Upper lobe of right lung (tissue), 1 donor: ENCODE measurements around the gene VASN. TPM values are rescaled to one million over a fixed set of nuclear protein-coding genes. Genes with fewer than 3 reads are reported as not detected.

Source experiments
- ATAC-seq: fragments of 200-7000 bp; cut with Tn5 transposase; one replicate; pipeline ENCODE4 v1.9.1; 2020; ENCODE audit warnings: mild to moderate bottlenecking, moderate library complexity
- DNase-seq: peaks from one replicate; pipeline ENCODE4 v3.0.0-alpha.2; 2020
- H3K27ac ChIP-seq: fragments of 200-600 bp; one replicate; pipeline ENCODE4 v1.8.0; 2022
- H3K27me3 ChIP-seq: fragments of 200-600 bp; one replicate; pipeline ENCODE4 v1.8.0; 2022; ENCODE audit warnings: mild to moderate bottlenecking
- H3K36me3 ChIP-seq: fragments of 200-600 bp; one replicate; pipeline ENCODE4 v1.8.0; 2022
- H3K4me1 ChIP-seq: fragments of 200-600 bp; one replicate; pipeline ENCODE4 v1.8.0; 2022
- H3K4me3 ChIP-seq: fragments of 200-600 bp; one replicate; pipeline ENCODE4 v1.8.0; 2022; ENCODE audit warnings: mild to moderate bottlenecking
- H3K9me3 ChIP-seq: fragments of 200-600 bp; one replicate; pipeline ENCODE4 v1.8.0; 2022
- intact Hi-C: fragments of 100-400 bp; cut with DNase I; formaldehyde crosslinking; loops from one replicate; pipeline ENCODE4 v1.11.0; 2022
- total RNA-seq: library from RNA; stranded (reverse); fragmentation: NEBNext Ultra II Directional; extraction: Animal tissue kit (Norgen Biotek cat#: 25700); gene quantifications from one replicate; pipeline ENCODE4 v1.2.1, GENCODE V29; 2021
- TF ChIP-seq, protein P1 (sequence below): fragments of 200-600 bp; IDR thresholded peaks from one replicate; pipeline ENCODE4 v1.8.0; 2022; ENCODE audit warnings: antibody characterized with exemption
- donor health status: DM: no; HTN: yes; CAD: no; lungs with severe emphysema.

VASN gene
- total RNA-seq, 1 donor from 2014 or later: 20.3 TPM

DNA sequence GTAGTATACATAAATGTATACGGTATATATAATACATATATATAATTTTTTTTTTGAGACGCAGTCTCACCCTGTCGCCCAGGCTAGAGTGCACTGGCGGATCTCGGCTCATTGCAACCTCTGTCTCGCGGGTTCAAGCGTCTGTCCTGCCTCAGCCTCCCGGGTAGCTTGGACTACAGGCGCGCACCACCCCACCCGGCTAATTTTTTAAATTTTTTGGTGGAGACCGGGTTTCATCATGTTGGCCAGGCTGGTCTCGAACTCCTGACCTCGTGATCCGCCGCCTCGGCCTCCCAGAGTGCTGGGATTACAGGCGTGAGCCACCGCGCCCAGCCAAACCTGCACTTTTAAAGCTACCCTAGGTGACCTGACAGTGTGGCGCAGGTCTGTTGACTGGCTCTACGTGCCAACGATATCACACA lies 21.3 kb upstream of the VASN start:
- Histone ChIP-seq H3K27me3 (no peaks in the 10 kb centered on the region), H3K4me1 (peaks cover 41% of the 10 kb centered on the region), H3K4me3 (peak overlapping the region; percentile 69), H3K36me3 (peaks cover 5% of the 10 kb centered on the region), H3K9me3 (no peaks in the 10 kb centered on the region), H3K27ac (peak overlapping the region; percentile 83)
- intact Hi-C loops: no loop called here
- TF ChIP-seq, protein P1, sequence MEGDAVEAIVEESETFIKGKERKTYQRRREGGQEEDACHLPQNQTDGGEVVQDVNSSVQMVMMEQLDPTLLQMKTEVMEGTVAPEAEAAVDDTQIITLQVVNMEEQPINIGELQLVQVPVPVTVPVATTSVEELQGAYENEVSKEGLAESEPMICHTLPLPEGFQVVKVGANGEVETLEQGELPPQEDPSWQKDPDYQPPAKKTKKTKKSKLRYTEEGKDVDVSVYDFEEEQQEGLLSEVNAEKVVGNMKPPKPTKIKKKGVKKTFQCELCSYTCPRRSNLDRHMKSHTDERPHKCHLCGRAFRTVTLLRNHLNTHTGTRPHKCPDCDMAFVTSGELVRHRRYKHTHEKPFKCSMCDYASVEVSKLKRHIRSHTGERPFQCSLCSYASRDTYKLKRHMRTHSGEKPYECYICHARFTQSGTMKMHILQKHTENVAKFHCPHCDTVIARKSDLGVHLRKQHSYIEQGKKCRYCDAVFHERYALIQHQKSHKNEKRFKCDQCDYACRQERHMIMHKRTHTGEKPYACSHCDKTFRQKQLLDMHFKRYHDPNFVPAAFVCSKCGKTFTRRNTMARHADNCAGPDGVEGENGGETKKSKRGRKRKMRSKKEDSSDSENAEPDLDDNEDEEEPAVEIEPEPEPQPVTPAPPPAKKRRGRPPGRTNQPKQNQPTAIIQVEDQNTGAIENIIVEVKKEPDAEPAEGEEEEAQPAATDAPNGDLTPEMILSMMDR: no peak
- no peak for ATAC-seq
- DNase-seq: no peak

DNA sequence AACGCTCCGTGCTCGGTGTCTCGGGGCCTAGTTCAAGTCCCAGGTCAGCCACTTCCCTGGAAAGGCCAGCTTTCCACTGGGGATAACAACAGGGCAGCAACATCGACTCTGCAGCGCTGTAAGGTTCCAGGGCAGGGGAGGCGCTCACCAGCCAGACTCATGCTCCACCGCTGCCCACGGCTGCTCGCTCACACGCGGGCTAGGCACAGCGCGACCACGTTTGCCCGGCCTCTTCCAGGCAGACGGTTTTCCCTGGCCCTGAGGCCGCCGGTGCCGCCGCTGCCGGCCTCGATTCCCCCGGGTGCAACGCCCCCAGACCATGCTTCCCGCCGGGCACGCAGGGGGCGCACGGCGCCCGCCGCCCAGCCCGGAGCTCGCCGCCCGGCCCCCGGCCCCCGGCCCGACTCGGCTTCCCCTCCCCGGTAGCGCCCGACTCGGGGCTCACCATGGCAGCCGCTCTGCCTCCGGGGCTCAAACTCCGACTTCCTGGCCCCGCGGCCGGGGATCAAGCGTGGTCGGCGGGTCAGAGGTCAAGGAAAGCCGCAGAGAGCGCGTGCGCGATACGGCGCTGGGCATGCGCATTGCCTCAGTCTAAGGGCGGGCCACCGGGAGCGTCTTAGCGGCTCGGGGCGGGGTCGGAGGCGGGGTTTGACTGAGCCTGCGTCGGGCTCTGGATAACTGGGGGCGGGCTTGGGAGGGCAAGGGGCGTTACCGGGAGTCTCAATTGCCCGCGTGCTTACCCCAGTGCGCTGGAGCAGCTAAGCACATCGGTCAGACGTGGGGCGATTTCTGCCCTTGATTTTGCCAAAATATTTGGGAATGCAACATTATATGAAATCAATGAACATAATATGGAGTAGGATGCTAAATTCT lies 20.6 kb upstream of the VASN start, which contains the start of gene PAM16:
Gene PAM16, minus strand, starts transcription at position 535 of the 873 bp plus-strand sequence. Its CDS starts 87 bp downstream, at position 448.
- Histone ChIP-seq H3K4me3 (peak within 1 kb of the TSS; percentile 69), H3K27me3 (no peaks in the 10 kb centered on the region), H3K36me3 (peaks cover 5% of the 10 kb centered on the region), H3K9me3 (no peaks in the 10 kb centered on the region), H3K27ac (peak within 1 kb of the TSS; percentile 83), H3K4me1 (peaks cover 36% of the 10 kb centered on the region)
- intact Hi-C loops: no loop called here
- DNase-seq (peak; percentile 99), ATAC-seq (peak; percentile 92)
- TF ChIP-seq, protein P1: no peak

DNA sequence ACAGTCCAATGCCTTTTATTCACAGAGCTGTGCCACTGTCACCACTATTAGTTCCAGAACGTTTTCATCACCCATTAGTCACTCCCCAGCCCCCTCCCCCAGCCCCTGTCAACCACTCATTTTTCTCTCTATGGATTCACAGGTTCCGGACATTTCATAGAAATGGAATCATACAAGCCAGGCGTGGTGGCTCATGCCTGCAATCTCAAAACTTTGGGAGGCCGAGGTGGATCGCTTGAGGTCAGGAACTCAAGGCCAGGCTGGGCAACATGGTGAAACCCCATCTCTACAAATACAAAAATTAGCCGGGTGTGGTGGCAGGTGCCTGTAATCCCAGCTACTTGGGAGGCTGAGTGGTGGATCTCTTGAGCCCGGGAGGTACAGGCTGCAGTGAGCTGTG lies 19.8 kb upstream of the VASN start:
- DNase-seq: no peak
- no peak for ATAC-seq
- intact Hi-C loops: no loop called here
- no peak overlapping the region for H3K27ac ChIP-seq
- H3K36me3 ChIP-seq: peaks cover 11% of the 10 kb centered on the region
- no peaks in the 10 kb centered on the region for H3K9me3 ChIP-seq
- H3K27me3 ChIP-seq: no peaks in the 10 kb centered on the region
- TF ChIP-seq, protein P1: no peak
- peaks cover 27% of the 10 kb centered on the region for H3K4me1 ChIP-seq
- no peak overlapping the region for H3K4me3 ChIP-seq

DNA sequence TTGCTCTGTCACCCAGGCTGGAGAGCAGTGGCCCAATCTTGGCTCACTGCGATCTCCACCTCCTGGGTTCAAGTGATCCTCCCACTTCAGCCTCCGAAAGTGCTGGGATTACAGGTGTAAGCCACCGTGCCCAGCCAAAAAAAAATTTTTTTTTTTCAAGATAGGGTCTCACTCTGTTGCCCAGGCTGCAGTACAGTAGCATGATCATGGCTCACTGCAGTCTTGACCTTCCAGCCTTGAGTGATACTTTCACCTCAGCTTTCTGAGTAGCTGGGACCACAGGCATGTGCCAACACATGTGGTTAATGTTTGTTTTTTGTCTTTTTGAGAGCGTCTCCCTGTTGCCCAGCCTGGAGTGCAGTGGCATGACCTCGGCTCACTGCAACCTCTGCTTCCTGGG lies 18.8 kb upstream of the VASN start:
- H3K36me3 ChIP-seq: peaks cover 11% of the 10 kb centered on the region
- TF ChIP-seq, protein P1: no peak
- DNase-seq (no peak), ATAC-seq (no peak)
- peaks cover 17% of the 10 kb centered on the region for H3K4me1 ChIP-seq
- intact Hi-C loops: no loop called here
- H3K27me3 ChIP-seq: no peaks in the 10 kb centered on the region
- no peaks in the 10 kb centered on the region for H3K9me3 ChIP-seq
- H3K27ac ChIP-seq: no peak overlapping the region
- no peak overlapping the region for H3K4me3 ChIP-seq

- H3K9me3 ChIP-seq: no peaks in the 10 kb centered on the region
- H3K27me3 ChIP-seq: no peaks in the 10 kb centered on the region
- intact Hi-C loops: no loop called here
- ATAC-seq: no peak
- no peak overlapping the region for H3K27ac ChIP-seq
- peaks cover 11% of the 10 kb centered on the region for H3K36me3 ChIP-seq
- TF ChIP-seq, protein P1: no peak
- peaks cover 14% of the 10 kb centered on the region for H3K4me1 ChIP-seq
- H3K4me3 ChIP-seq: no peak overlapping the region
- DNase-seq: no peak
These were observed 18.0 kb upstream of the VASN start for GRCh38 chr16:4353675-4354074.
